ENCODE measurements around the gene NGEF. TPM values are rescaled to one million over a fixed set of nuclear protein-coding genes. Genes with fewer than 3 reads are reported as not detected.

The NGEF gene
- total RNA-seq, 1 experiment from 2014 or later = 71.3 TPM

DNA sequence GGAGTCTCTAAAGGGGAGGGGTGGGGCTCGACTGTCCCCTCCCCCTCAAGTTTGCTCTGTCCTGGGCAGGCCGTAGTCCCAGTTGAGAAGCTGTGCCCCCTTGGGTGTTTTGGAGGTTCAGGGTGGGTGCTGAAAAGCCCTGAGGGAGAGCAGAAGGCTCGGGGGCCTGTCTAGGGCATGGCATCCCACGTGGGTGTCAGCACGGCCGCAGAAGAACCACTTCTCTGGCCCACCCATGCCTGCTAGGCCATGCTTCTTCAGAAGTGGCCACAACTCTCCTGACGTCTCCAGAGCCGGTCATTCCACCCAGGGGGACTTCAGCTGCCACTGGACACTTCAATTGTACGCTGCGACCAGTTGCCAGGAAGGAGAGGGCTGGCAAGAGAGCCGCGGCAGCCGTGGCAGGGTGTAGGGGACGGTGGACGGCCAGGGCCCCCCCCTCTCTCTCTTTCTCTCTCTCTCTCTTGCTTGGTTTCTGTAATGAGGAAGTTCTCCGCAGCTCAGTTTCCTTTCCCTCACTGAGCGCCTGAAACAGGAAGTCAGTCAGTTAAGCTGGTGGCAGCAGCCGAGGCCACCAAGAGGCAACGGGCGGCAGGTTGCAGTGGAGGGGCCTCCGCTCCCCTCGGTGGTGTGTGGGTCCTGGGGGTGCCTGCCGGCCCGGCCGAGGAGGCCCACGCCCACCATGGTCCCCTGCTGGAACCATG lies 46.9 kb upstream of the NGEF start, which contains the start of gene INPP5D:
TSS of gene INPP5D (plus strand) at position 546 of the 704 bp plus-strand sequence. CDS start at position 683, 137 bp downstream.
- TF ChIP-seq, protein P1, sequence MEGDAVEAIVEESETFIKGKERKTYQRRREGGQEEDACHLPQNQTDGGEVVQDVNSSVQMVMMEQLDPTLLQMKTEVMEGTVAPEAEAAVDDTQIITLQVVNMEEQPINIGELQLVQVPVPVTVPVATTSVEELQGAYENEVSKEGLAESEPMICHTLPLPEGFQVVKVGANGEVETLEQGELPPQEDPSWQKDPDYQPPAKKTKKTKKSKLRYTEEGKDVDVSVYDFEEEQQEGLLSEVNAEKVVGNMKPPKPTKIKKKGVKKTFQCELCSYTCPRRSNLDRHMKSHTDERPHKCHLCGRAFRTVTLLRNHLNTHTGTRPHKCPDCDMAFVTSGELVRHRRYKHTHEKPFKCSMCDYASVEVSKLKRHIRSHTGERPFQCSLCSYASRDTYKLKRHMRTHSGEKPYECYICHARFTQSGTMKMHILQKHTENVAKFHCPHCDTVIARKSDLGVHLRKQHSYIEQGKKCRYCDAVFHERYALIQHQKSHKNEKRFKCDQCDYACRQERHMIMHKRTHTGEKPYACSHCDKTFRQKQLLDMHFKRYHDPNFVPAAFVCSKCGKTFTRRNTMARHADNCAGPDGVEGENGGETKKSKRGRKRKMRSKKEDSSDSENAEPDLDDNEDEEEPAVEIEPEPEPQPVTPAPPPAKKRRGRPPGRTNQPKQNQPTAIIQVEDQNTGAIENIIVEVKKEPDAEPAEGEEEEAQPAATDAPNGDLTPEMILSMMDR (conservative IDR thresholded peaks at IDR 0.05; ENCODE audit: low read depth, low read length) = no peak
- TF ChIP-seq EZH2 (IDR thresholded peaks at IDR 0.05; ENCODE audit: low read length, unreplicated experiment) = no peak
- TF ChIP-seq EZH2phosphoT487 (IDR thresholded peaks at IDR 0.05; ENCODE audit: borderline replicate concordance, low read length) = no peak
- no peaks in the 10 kb centered on the region for H3K4me1 ChIP-seq (ENCODE audit: insufficient read depth, low read length)
- no peak within 1 kb of the TSS for H2AFZ ChIP-seq (ENCODE audit: low read length)
- H3K27me3 ChIP-seq (ENCODE audit: low read length) = no peaks in the 10 kb centered on the region
- H3K9me2 ChIP-seq (replicated peaks; ENCODE audit: low read length) = no peaks in the 10 kb centered on the region
- intact Hi-C loops (cut with micrococcal nuclease) = loop anchor here (10.0 kb wide), 1 partner anchor 185 kb away; the partner anchor contains the start of gene SNORC
- H3K79me2 ChIP-seq (ENCODE audit: low read length) = no peaks in the 10 kb centered on the region
- ChIA-PET POLR2A (ENCODE audit: unreplicated experiment) (no interaction called here), CTCF (no interaction called here)
- BruUV-seq (replicated peaks) = no TSS peak
- ATAC-seq (no peak), DNase-seq (no peak)
- no peaks in the 10 kb centered on the region for H3K9me3 ChIP-seq (ENCODE audit: low read length)
- H3F3A ChIP-seq (ENCODE audit: low read length, unreplicated experiment) = no peaks in the 10 kb centered on the region
- H3K27ac ChIP-seq (ENCODE audit: low read length) = no peak within 1 kb of the TSS
- H4K20me1 ChIP-seq (ENCODE audit: low read length) = no peaks in the 10 kb centered on the region
- H3K36me3 ChIP-seq (ENCODE audit: low read depth, low read length) = no peaks in the 10 kb centered on the region
- no peak within 1 kb of the TSS for H3K4me2 ChIP-seq (ENCODE audit: low read length)
- no peak within 1 kb of the TSS for H3K4me3 ChIP-seq (ENCODE audit: low read length)
- H3K9ac ChIP-seq (ENCODE audit: low read length) = no peak within 1 kb of the TSS

DNA sequence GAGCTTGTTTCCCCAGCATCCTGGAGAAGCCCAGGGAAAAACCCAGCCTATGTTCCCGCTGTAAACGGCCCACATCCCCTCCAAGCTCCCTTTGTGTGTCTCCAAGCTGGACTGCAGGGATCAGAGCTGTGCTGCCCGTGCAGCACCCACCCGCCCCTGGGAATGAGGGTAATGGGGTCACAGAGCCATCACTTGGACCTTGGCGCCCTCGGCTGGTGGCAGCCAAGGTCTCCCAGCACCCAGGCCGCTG lies 46.4 kb upstream of the NGEF start:
- no peaks in the 10 kb centered on the region for H3K4me1 ChIP-seq (ENCODE audit: insufficient read depth, low read length)
- H2AFZ ChIP-seq (ENCODE audit: low read length) = no peak overlapping the region
- intact Hi-C loops (cut with micrococcal nuclease) = loop anchor here (10.0 kb wide), 1 partner anchor 185 kb away; the partner anchor contains the start of gene SNORC
- no peaks in the 10 kb centered on the region for H3F3A ChIP-seq (ENCODE audit: low read length, unreplicated experiment)
- H4K20me1 ChIP-seq (ENCODE audit: low read length) = no peaks in the 10 kb centered on the region
- BruUV-seq (replicated peaks) = no TSS peak
- H3K27ac ChIP-seq (ENCODE audit: low read length) = no peak overlapping the region
- DNase-seq = no peak
- no peak overlapping the region for H3K4me3 ChIP-seq (ENCODE audit: low read length)
- no peaks in the 10 kb centered on the region for H3K36me3 ChIP-seq (ENCODE audit: low read depth, low read length)
- no peaks in the 10 kb centered on the region for H3K27me3 ChIP-seq (ENCODE audit: low read length)
- H3K9ac ChIP-seq (ENCODE audit: low read length) = no peak overlapping the region
- CTCF ChIA-PET = no interaction called here
- H3K9me2 ChIP-seq (replicated peaks; ENCODE audit: low read length) = no peaks in the 10 kb centered on the region
- no peak overlapping the region for H3K4me2 ChIP-seq (ENCODE audit: low read length)
- H3K79me2 ChIP-seq (ENCODE audit: low read length) = no peaks in the 10 kb centered on the region
- no peak for TF ChIP-seq EZH2phosphoT487 (IDR thresholded peaks at IDR 0.05; ENCODE audit: borderline replicate concordance, low read length)
- no peak for TF ChIP-seq EZH2 (IDR thresholded peaks at IDR 0.05; ENCODE audit: low read length, unreplicated experiment)
- TF ChIP-seq, protein P1 (conservative IDR thresholded peaks at IDR 0.05; ENCODE audit: low read depth, low read length) = 0 out of 2 replicates have a peak, but pooled peaks have one; percentile 15
- ATAC-seq = no peak
- no peaks in the 10 kb centered on the region for H3K9me3 ChIP-seq (ENCODE audit: low read length)
- POLR2A ChIA-PET (ENCODE audit: unreplicated experiment) = no interaction called here
